ENCODE data around the gene ACTL6B. TPM values are rescaled to one million over a fixed set of nuclear protein-coding genes. Genes with fewer than 3 reads are reported as not detected.

Gene ACTL6B
- total RNA-seq, 1 experiment from 2014 or later = 0.14 TPM

DNA sequence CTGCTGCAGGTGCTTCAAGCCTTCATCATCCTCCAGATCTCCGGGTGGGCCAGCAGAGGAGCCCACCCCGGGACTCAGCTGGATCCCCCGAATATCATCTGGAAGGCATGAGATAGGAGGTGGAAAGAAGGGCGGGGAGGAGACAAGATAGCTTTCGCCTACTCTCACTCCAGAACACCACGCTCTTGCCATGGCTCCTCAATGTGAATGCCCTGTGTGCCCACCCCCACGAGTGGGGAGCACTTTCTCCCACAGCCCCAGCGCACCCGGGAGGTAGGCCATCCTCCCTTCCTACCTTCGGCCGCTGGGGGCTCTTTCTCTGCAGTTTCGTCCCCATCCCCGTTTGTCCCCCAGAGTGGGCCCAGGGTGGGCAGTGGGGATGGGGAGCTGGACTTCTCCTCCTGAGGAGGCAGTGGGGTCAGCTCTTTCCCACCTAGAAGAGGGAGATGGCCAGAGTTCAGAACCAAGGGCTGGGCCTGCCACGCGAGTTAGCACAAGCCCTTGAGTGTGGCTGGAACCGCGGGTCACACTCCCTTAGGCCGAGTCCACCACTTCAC lies 28.9 kb upstream of the ACTL6B start:
- DNase-seq (ENCODE audit: low spot score) = no peak
- in situ Hi-C loops (cut with HindIII; ENCODE audit: low sequenced_read_pairs) = no loop called here

DNA sequence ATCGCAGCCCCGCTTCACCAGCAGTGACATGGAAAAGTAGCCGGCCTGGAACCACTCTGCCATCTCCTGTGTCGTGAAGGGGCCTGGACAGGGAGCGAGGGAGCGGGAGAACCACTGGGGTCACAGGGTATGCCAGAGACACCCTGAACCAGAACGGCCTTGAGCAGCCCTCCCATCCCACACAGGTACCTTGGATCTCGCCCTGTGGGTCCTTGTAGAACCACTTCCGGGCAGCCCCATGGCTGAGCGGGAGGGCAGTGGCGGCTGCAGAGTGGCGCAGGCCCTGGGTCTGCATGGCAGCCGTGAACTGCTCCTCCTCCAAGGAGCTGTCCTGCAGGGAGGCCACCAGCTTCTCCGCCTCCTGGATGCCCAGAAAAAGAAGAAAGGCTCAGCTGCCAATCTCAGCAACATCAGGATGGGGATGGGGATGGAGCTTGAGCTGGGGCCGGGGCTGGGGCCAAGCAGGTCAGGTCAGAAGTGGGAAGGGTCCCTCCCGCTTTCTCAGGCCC lies 28.3 kb upstream of the ACTL6B start:
- in situ Hi-C loops (cut with HindIII; ENCODE audit: low sequenced_read_pairs) = no loop called here
- DNase-seq (ENCODE audit: low spot score) = no peak

DNA sequence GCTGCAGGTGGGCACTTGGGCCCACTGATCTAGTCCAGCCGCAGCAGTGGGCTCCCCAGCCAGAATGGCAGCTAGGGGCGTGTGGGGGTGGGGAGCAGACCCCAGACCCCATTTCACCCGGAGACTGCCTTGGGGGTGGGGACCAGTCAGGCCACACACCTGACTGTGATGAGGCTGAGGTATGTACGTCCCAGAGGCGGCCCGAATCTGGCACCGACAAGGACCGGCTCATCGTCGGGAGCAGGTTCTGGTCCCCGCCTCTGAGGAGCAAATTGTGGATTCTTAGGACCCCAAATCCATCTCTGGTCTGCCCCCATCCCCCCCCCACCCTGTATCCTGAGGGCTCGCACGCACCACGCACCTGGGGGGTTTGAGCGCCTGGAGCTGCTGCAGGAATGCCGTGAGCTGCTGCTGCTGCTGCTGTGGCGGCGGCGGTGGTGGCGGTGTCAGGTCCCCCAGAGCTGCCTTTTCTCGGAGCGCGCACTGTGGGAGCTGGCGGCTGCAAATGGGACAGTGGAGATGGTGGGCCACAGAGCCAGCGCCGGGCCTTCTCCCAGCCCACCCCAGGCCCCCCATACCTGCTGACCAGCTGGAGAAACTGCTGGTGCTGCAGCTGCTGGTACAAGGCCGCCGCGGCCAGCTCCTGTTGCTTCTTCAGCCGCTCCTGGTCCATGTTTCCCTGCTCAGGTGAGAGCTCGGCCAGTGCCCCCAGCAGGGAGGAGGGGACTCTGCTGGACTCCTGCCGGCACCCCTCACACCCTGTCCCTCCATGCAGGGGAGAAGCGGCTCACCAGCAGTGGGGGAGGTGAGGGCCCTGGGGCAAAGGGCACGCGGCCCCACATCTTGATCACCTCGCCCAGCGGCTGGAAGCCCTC lies 27.6 kb upstream of the ACTL6B start:
- in situ Hi-C loops (cut with HindIII; ENCODE audit: low sequenced_read_pairs) = no loop called here
- no peak for DNase-seq (ENCODE audit: low spot score)

DNA sequence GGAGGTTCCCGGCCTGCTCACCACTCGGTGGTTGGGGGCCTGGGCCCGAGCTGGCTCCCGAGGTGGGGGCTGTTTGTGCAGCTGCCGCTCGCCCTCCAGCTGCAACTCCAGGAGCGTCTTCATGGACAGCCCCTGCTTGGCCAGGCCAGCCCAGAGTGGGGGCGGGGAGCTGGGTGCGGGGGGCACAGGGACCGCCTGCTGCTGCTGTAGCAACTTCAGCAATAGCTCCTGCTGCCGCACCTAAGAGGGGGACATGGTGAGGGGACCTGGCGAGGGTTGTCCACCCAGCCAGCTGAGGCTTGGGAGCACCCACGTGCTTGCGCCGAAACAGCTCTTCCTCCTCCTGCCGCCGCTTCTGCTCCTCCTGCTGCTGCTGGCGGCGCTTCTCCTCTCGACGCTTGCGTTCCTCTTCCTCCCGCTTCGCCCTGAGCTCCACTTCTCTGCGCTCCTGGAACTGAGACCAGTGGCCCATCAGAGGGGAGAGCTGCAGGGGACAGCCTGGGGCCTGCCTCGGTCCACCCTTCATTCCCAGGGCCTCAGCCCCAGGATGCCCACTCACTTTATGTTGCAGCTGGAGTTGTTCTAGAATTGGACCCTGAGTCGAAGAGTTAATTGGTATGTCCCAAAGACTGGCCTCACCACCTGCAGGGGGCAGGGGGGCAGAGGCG lies 26.9 kb upstream of the ACTL6B start:
- DNase-seq (ENCODE audit: low spot score) = no peak
- in situ Hi-C loops (cut with HindIII; ENCODE audit: low sequenced_read_pairs) = no loop called here

GRCh38 chr7:100682228-100682741 lies 26.0 kb upstream of the ACTL6B start:
- in situ Hi-C loops (cut with HindIII; ENCODE audit: low sequenced_read_pairs) = no loop called here
- DNase-seq (ENCODE audit: low spot score) = no peak

- in situ Hi-C loops (cut with HindIII; ENCODE audit: low sequenced_read_pairs) = no loop called here
- DNase-seq (ENCODE audit: low spot score) = no peak
Observed at GRCh38 chr7:100681491-100682227, 25.4 kb upstream of the ACTL6B start.

DNA sequence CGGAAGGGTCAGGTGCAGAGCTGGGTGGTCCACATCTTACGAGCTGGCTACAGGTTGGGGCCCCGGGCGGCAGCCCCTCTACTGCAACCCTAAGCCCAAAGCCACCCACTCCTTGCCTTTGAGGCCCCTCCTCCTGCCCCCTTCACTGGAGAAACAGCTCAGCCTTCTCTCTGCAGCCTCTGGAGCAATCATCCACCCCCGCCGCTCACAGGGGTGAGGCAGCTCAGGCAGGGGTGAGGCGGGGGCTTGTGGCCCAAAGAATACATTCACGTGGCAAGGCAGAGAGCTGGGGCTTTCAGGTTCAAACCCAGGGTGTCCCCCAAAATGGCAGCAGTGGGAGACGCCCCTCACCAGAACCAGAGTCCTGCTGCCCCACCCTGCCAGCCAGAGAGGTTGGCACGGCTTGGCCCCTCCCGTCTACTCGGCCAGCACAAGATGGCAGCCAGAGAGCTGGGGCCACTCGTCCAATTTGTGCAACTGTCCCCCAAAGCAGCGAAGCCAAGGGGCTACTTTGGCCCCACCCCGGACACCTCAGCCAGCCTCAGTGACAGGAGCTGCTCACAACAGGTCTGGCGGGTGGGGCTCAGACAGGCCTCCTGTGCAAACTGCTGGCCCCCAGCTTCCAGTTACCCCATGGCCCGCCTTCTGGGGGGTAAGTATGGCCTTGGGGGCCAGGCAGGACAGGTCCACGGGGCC lies 24.5 kb upstream of the ACTL6B start:
- no peak for DNase-seq (ENCODE audit: low spot score)

DNA sequence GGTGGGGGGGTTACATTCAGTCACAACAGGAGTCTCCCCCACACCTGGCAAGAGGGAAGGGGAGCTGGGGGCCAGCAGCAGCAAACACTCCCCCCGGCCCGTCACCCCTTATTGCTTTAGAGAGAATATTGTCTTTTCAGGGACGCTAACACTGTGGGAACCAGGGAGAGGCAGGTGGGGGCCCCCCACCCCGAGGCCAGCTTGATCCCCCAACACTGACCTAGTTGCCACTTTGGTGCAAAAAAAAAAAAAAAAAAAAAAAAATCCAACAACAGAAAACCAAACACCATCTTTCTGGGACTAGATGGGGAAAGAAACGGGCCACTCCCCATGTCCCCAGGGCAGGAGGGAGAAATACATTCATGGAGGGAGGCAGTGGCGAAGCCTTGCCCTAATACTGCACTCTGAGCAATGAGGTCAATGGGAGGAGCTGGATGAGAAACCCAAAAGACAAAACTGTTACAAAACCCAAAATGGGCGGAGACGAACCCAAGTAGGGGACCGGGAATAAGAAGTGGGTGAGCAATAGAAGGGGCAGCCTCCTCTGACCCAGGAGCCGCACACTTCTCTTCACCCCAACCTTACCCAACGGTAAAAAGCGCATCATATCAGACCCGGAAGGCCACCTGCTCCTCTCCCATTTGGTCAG lies 23.8 kb upstream of the ACTL6B start:
- in situ Hi-C loops (cut with HindIII; ENCODE audit: low sequenced_read_pairs) = no loop called here
- peak; percentile 46 for DNase-seq (ENCODE audit: low spot score)

More for the DNA sequence above, 24.5 kb upstream of the ACTL6B start:
- in situ Hi-C loops (cut with HindIII; ENCODE audit: low sequenced_read_pairs) = no loop called here

GRCh38 chr7:100679129-100679926 lies 23.1 kb upstream of the ACTL6B start:
- DNase-seq (ENCODE audit: low spot score) = no peak
- in situ Hi-C loops (cut with HindIII; ENCODE audit: low sequenced_read_pairs) = no loop called here

DNA sequence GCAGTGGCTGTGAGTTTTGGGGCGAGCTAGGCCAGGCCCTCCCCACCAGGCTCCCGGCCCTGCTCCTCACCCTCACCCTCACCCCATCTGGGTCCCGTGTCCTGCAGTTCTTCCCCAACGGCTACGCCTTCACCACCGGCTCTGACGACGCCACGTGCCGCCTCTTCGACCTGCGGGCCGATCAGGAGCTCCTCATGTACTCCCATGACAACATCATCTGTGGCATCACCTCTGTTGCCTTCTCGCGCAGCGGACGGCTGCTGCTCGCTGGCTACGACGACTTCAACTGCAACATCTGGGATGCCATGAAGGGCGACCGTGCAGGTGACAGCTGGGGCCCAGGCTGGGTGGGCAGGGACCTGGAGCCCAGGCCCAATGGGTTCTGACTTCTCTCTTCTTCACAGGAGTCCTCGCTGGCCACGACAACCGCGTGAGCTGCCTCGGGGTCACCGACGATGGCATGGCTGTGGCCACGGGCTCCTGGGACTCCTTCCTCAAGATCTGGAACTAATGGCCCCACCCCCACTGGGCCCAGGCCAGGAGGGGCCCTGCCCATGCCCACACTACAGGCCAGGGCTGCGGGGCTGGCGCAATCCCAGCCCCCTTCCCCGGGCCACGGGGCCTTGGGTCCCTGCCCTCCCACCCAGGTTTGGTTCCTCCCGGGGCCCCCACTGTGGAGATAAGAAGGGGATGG lies 22.2 kb upstream of the ACTL6B start:
- DNase-seq (ENCODE audit: low spot score) = no peak
- in situ Hi-C loops (cut with HindIII; ENCODE audit: low sequenced_read_pairs) = no loop called here

- no peak for DNase-seq (ENCODE audit: low spot score)
- in situ Hi-C loops (cut with HindIII; ENCODE audit: low sequenced_read_pairs) = no loop called here
Observed at GRCh38 chr7:100677308-100678267, 21.3 kb upstream of the ACTL6B start.

GRCh38 chr7:100676501-100677306 lies 20.5 kb upstream of the ACTL6B start:
- in situ Hi-C loops (cut with HindIII; ENCODE audit: low sequenced_read_pairs) = no loop called here

GRCh38 chr7:100675581-100676350 lies 19.5 kb upstream of the ACTL6B start:
- in situ Hi-C loops (cut with HindIII; ENCODE audit: low sequenced_read_pairs) = no loop called here

More at GRCh38 chr7:100676501-100677306, 20.5 kb upstream of the ACTL6B start:
- DNase-seq (ENCODE audit: low spot score) = no peak

GRCh38 chr7:100675105-100675451 lies 18.8 kb upstream of the ACTL6B start:
- DNase-seq (ENCODE audit: low spot score) = no peak

More at GRCh38 chr7:100675581-100676350, 19.5 kb upstream of the ACTL6B start:
- DNase-seq (ENCODE audit: low spot score) = peak; percentile 93

More at GRCh38 chr7:100675105-100675451, 18.8 kb upstream of the ACTL6B start:
- in situ Hi-C loops (cut with HindIII; ENCODE audit: low sequenced_read_pairs) = no loop called here

All from G401 (cell line).